Peyer's patch (tissue), 4 donors: ENCODE measurements around the gene DUOX1.

ENCODE experiments used
- POLR2A ChIP-seq, 2 donors: fragments of 450-650 bp; IDR thresholded peaks; one replicate each; pipeline ENCODE4 v1.5.1; 2017; ENCODE audit warnings: antibody characterized with exemption in 2 of 2, mild to moderate bottlenecking in 2 of 2, moderate library complexity in 2 of 2
- TF ChIP-seq, protein P1 (sequence below), 6 experiments: fragments of 450-650 bp in 4 of 6; fragments of 200-600 bp in 2 of 6; sonication (generic) in 1 of 6; IDR thresholded peaks; one replicate each; pipeline ENCODE4 v1.5.1; 2017 to 2019; ENCODE audit warnings: antibody characterized with exemption in 6 of 6, mild to moderate bottlenecking in 3 of 6, moderate library complexity in 1 of 6

DNA sequence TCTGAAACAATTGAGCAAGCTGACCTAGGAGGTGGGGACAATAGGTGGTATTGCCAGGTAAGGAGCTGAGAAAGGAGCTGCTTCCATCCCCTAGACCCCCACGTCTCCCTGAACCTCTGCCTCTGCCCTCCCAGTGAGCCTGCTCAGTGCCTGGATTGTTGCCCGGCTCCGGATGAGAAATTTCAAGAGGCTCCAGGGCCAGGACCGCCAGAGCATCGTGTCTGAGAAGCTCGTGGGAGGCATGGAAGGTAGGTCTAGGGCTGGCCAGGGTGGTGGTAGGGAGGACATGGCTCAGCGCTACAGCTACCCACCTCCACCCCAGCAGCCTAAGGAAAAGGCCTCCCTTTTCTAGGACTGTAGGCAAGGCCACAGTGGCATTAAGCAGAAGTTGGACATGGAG, 13.3 kb downstream of the DUOX1 start:
- TF ChIP-seq POLR2A (IDR thresholded peaks at IDR 0.05), result no peak
- TF ChIP-seq, protein P1, sequence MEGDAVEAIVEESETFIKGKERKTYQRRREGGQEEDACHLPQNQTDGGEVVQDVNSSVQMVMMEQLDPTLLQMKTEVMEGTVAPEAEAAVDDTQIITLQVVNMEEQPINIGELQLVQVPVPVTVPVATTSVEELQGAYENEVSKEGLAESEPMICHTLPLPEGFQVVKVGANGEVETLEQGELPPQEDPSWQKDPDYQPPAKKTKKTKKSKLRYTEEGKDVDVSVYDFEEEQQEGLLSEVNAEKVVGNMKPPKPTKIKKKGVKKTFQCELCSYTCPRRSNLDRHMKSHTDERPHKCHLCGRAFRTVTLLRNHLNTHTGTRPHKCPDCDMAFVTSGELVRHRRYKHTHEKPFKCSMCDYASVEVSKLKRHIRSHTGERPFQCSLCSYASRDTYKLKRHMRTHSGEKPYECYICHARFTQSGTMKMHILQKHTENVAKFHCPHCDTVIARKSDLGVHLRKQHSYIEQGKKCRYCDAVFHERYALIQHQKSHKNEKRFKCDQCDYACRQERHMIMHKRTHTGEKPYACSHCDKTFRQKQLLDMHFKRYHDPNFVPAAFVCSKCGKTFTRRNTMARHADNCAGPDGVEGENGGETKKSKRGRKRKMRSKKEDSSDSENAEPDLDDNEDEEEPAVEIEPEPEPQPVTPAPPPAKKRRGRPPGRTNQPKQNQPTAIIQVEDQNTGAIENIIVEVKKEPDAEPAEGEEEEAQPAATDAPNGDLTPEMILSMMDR (IDR thresholded peaks at IDR 0.05), result no peak
